ENCODE data around the gene AP3D1. TPM values are rescaled to one million over a fixed set of nuclear protein-coding genes. Genes with fewer than 3 reads are reported as not detected.

The AP3D1 gene
- total RNA-seq, 1 donor, result 26.2 TPM

GRCh38 chr19:2070986-2071673 is 80.2 kb downstream of the AP3D1 start:
- peaks cover 48% of the 10 kb centered on the region for H3K4me1 ChIP-seq (ENCODE audit: insufficient read depth, low read length)
- no peak overlapping the region for H3K4me3 ChIP-seq (ENCODE audit: low read length)
- no peaks in the 10 kb centered on the region for H3K9me3 ChIP-seq (ENCODE audit: low read depth, low read length)
- no peaks in the 10 kb centered on the region for H3K27me3 ChIP-seq (ENCODE audit: insufficient read depth, low read length)

GRCh38 chr19:2070436-2070827 is 80.9 kb downstream of the AP3D1 start:
- Histone ChIP-seq H3K4me3 (ENCODE audit: low read length) (no peak overlapping the region), H3K27me3 (ENCODE audit: insufficient read depth, low read length) (no peaks in the 10 kb centered on the region), H3K4me1 (ENCODE audit: insufficient read depth, low read length) (peaks cover 43% of the 10 kb centered on the region), H3K9me3 (ENCODE audit: low read depth, low read length) (no peaks in the 10 kb centered on the region)

- H3K4me1 ChIP-seq (ENCODE audit: insufficient read depth, low read length), result peaks cover 33% of the 10 kb centered on the region
- no peaks in the 10 kb centered on the region for H3K9me3 ChIP-seq (ENCODE audit: low read depth, low read length)
- no peaks in the 10 kb centered on the region for H3K27me3 ChIP-seq (ENCODE audit: insufficient read depth, low read length)
- H3K4me3 ChIP-seq (ENCODE audit: low read length), result no peak overlapping the region
Measured at GRCh38 chr19:2064788-2065524, 86.4 kb downstream of the AP3D1 start.

- Histone ChIP-seq H3K27me3 (ENCODE audit: insufficient read depth, low read length) (no peaks in the 10 kb centered on the region), H3K4me3 (ENCODE audit: low read length) (no peak overlapping the region), H3K4me1 (ENCODE audit: insufficient read depth, low read length) (peaks cover 33% of the 10 kb centered on the region), H3K9me3 (ENCODE audit: low read depth, low read length) (no peaks in the 10 kb centered on the region)
Measured at GRCh38 chr19:2064395-2064787, 87.0 kb downstream of the AP3D1 start.

GRCh38 chr19:2063824-2064223 is 87.5 kb downstream of the AP3D1 start:
- H3K4me3 ChIP-seq (ENCODE audit: low read length), result no peak overlapping the region
- H3K9me3 ChIP-seq (ENCODE audit: low read depth, low read length), result no peaks in the 10 kb centered on the region
- H3K4me1 ChIP-seq (ENCODE audit: insufficient read depth, low read length), result peaks cover 34% of the 10 kb centered on the region
- H3K27me3 ChIP-seq (ENCODE audit: insufficient read depth, low read length), result no peaks in the 10 kb centered on the region

- Histone ChIP-seq H3K9me3 (ENCODE audit: low read depth, low read length) (no peaks in the 10 kb centered on the region), H3K4me3 (ENCODE audit: low read length) (no peak overlapping the region), H3K27me3 (ENCODE audit: insufficient read depth, low read length) (no peaks in the 10 kb centered on the region), H3K4me1 (ENCODE audit: insufficient read depth, low read length) (peaks cover 44% of the 10 kb centered on the region)
Measured at GRCh38 chr19:2062770-2063169, 88.6 kb downstream of the AP3D1 start.

GRCh38 chr19:2062389-2062729 is 89.0 kb downstream of the AP3D1 start:
- Histone ChIP-seq H3K4me3 (ENCODE audit: low read length) (no peak overlapping the region), H3K4me1 (ENCODE audit: insufficient read depth, low read length) (peaks cover 48% of the 10 kb centered on the region), H3K27me3 (ENCODE audit: insufficient read depth, low read length) (no peaks in the 10 kb centered on the region), H3K9me3 (ENCODE audit: low read depth, low read length) (no peaks in the 10 kb centered on the region)

- H3K9me3 ChIP-seq (ENCODE audit: low read depth, low read length), result no peaks in the 10 kb centered on the region
- H3K4me3 ChIP-seq (ENCODE audit: low read length), result peak overlapping the region; percentile 50
- no peaks in the 10 kb centered on the region for H3K27me3 ChIP-seq (ENCODE audit: insufficient read depth, low read length)
- H3K4me1 ChIP-seq (ENCODE audit: insufficient read depth, low read length), result peaks cover 54% of the 10 kb centered on the region
Measured at GRCh38 chr19:2061495-2062388, 89.6 kb downstream of the AP3D1 start.

GRCh38 chr19:2060884-2061494 is 90.4 kb downstream of the AP3D1 start:
- peak overlapping the region; percentile 50 for H3K4me3 ChIP-seq (ENCODE audit: low read length)
- H3K9me3 ChIP-seq (ENCODE audit: low read depth, low read length), result no peaks in the 10 kb centered on the region
- no peaks in the 10 kb centered on the region for H3K27me3 ChIP-seq (ENCODE audit: insufficient read depth, low read length)
- peaks cover 60% of the 10 kb centered on the region for H3K4me1 ChIP-seq (ENCODE audit: insufficient read depth, low read length)

GRCh38 chr19:2059422-2060201 is 91.8 kb downstream of the AP3D1 start:
- Histone ChIP-seq H3K4me1 (ENCODE audit: insufficient read depth, low read length) (peaks cover 73% of the 10 kb centered on the region), H3K27me3 (ENCODE audit: insufficient read depth, low read length) (no peaks in the 10 kb centered on the region), H3K9me3 (ENCODE audit: low read depth, low read length) (no peaks in the 10 kb centered on the region), H3K4me3 (ENCODE audit: low read length) (no peak overlapping the region)

- Histone ChIP-seq H3K4me1 (ENCODE audit: insufficient read depth, low read length) (peaks cover 74% of the 10 kb centered on the region), H3K27me3 (ENCODE audit: insufficient read depth, low read length) (no peaks in the 10 kb centered on the region), H3K9me3 (ENCODE audit: low read depth, low read length) (no peaks in the 10 kb centered on the region), H3K4me3 (ENCODE audit: low read length) (no peak overlapping the region)
Measured at GRCh38 chr19:2058570-2059421, 92.6 kb downstream of the AP3D1 start.

- Histone ChIP-seq H3K4me3 (ENCODE audit: low read length) (no peak overlapping the region), H3K9me3 (ENCODE audit: low read depth, low read length) (no peaks in the 10 kb centered on the region), H3K4me1 (ENCODE audit: insufficient read depth, low read length) (peaks cover 74% of the 10 kb centered on the region), H3K27me3 (ENCODE audit: insufficient read depth, low read length) (no peaks in the 10 kb centered on the region)
Measured at GRCh38 chr19:2057484-2058469, 93.6 kb downstream of the AP3D1 start.

GRCh38 chr19:2056837-2057192 is 94.6 kb downstream of the AP3D1 start:
- H3K4me1 ChIP-seq (ENCODE audit: insufficient read depth, low read length), result peaks cover 74% of the 10 kb centered on the region
- no peaks in the 10 kb centered on the region for H3K9me3 ChIP-seq (ENCODE audit: low read depth, low read length)
- no peak overlapping the region for H3K4me3 ChIP-seq (ENCODE audit: low read length)
- no peaks in the 10 kb centered on the region for H3K27me3 ChIP-seq (ENCODE audit: insufficient read depth, low read length)

Data from mononuclear cell (primary cell).